Stimulated activated CD8-positive, alpha-beta memory T cell treated with anti-CD3 and anti-CD28 coated beads, Interleukin-7, amount 100 ng/mL, for 1 hour (primary cell): Measurements from ENCODE around the gene CDK2AP2.
"Not testable (repeated sequence)": the region's sequence is repeated elsewhere in the genome, so short reads cannot be mapped to it uniquely, and the experiment has no call there.

Source experiments
- DNase-seq, 2 donors: peaks; one replicate each; pipeline ENCODE4 v3.0.0-alpha.2; 2020; ENCODE audit warnings: low read depth in 2 of 2

CDK2AP2 gene

DNA sequence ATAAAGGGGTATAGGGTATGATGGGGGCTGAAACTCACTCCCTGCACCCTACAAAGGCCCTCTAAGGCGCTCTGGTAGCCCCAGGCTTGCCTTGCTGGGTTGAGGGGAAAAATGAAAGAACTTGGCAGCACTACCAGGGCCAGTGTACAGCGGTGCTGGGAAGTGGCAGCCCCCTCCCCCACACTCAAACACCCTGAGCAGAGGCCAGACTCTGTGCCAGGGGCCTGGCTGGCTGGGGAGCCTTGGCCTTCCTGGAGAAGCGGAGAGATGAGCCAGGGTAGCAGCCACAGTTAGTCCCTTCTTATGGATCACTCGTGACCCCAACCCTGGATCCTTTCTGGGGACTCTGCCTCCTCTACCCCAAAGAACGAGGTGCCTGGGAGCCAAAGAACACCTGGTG lies 41.6 kb downstream of the CDK2AP2 start:
- no peak for DNase-seq

- DNase-seq = not testable (repeated sequence)
Observed at GRCh38 chr11:67465530-67465929, 42.4 kb downstream of the CDK2AP2 start.

GRCh38 chr11:67465189-67465510 lies 42.8 kb downstream of the CDK2AP2 start:
- no peak for DNase-seq

- peak; percentile 75 to 84 for DNase-seq
Observed at GRCh38 chr11:67464411-67465188, 43.4 kb downstream of the CDK2AP2 start.

DNA sequence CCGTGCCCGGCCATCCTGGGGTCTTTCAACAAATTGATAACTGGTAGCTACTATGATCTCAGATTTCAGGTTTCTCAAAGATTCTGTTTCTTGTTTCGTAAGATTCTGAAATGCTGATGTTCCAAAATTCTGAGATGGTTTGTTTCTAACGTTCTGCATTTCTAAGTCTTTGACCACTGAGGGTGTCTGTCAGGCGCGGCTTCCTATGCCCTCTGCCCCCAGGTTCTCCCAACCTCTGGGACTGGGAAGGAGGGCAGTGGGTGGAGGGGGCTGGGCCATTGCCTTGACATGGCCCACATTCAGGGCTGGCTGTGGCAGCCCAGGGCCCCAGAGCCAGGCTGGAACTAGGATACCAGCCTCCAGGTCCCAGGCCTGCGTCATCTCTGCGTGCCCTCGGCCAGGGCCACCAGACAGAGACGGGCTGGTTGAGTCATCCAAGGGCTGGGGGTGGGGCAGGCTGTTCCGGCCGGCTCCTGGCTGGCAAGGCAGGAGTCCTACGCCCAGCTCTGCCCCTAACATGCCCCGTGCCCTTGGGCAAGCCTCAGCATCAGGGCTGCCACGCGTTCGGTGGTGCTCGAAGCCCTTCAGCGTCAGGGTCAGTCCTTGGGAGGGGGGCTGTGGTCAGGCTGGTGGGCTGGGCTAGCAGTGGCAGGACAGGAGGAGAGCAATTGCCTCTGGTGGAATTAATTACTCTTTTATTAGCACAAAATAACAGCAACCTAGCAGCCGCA lies 44.1 kb downstream of the CDK2AP2 start:
- no peak for DNase-seq

DNA sequence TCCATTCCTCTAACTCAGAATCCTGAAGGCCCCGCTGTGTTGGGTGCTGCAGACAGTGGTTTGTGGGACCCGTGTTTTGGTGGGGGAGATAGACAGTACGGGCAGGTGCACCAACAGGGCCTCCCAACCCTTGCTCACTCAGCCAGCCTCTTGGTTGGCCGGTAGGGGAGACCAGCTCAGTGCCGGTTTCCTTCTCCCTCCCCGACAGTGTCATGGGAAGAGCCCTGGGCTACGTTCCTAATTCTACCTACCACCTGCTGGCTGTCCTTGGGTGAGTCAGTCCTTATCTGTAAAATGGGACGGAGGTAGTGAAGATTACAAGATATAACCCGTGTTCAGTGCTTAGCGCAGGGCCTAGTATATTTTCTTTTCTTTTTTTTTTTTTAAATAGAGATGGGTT lies 44.8 kb downstream of the CDK2AP2 start:
- no peak for DNase-seq

GRCh38 chr11:67458266-67458665 lies 49.7 kb downstream of the CDK2AP2 start:
- DNase-seq = no peak

DNA sequence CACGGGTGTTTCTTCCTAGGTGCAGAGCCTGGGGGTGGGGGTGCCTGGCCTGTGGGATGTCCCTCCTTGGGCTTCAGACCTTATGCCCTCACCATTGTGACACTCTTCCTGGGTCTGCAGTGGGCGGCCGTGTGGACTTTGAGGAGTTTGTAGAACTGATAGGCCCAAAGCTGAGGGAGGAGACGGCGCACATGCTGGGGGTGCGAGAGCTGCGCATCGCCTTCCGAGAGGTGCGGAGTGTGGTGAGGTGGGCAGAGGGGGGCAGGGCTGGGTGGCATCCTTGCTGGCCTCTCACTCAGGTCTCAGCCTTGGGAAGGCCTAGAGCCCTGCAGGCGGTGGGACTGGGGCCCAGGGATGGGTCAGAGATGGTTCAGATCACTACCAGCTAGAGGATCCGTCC lies 50.5 kb downstream of the CDK2AP2 start:
- DNase-seq = no peak
